ENCODE measurements around the gene RAPGEF6.

- TF ChIP-seq CTCF (IDR thresholded peaks at IDR 0.05; ENCODE audit: low read depth, low read length) = no peak
- no peak for TF ChIP-seq EZH2phosphoT487 (IDR thresholded peaks at IDR 0.05; ENCODE audit: low read depth)
Observed at GRCh38 chr5:131641494-131641893, 6.5 kb upstream of the RAPGEF6 start.
